GM23338 (cell line): Measurements from ENCODE around the gene HORMAD2. TPM values are rescaled to one million over a fixed set of nuclear protein-coding genes. Genes with fewer than 3 reads are reported as not detected.

Experiments used
- ATAC-seq: fragments of 200-7000 bp; cut with Tn5 transposase; 3 replicates; pipeline ENCODE4 v1.9.1; 2020
- DNase-seq: peaks from one replicate; pipeline ENCODE4 v3.0.0-alpha.2; 2015; ENCODE audit warnings: low spot score
- H2AFZ ChIP-seq: fragments of 200-600 bp; sonication (generic); 2 replicates; pipeline ENCODE4 v1.8.0; 2016; ENCODE audit warnings: antibody characterized with exemption, mild to moderate bottlenecking, moderate library complexity
- H3F3A ChIP-seq: fragments of 200-600 bp; sonication (generic); replicated peaks from 2 replicates; pipeline ENCODE4 v1.8.0; 2017; ENCODE audit warnings: antibody characterized with exemption, mixed run types, low read depth
- H3K27ac ChIP-seq: fragments of 200-600 bp; sonication (generic); 2 replicates; pipeline ENCODE4 v1.6.1; 2016; ENCODE audit warnings: low read depth
- H3K27me3 ChIP-seq: fragments of 200-600 bp; sonication (generic); 2 replicates; pipeline ENCODE4 v1.8.0; 2016; ENCODE audit warnings: mild to moderate bottlenecking, mixed run types, moderate library complexity; ENCODE audit not compliant: insufficient read depth
- H3K36me3 ChIP-seq: fragments of 200-600 bp; sonication (generic); 2 replicates; pipeline ENCODE4 v1.8.0; 2016; ENCODE audit warnings: mild to moderate bottlenecking; ENCODE audit not compliant: insufficient read depth
- H3K4me1 ChIP-seq: fragments of 200-600 bp; sonication (generic); 2 replicates; pipeline ENCODE4 v1.8.0; 2016; ENCODE audit warnings: mild to moderate bottlenecking, moderate library complexity; ENCODE audit not compliant: insufficient read depth
- H3K4me2 ChIP-seq: fragments of 200-600 bp; sonication (generic); 2 replicates; pipeline ENCODE4 v1.7.1; 2017; ENCODE audit warnings: mixed run types
- H3K4me3 ChIP-seq: fragments of 200-600 bp; sonication (generic); 2 replicates; pipeline ENCODE4 v1.6.1; 2016; ENCODE audit warnings: mixed run types
- H3K79me2 ChIP-seq: fragments of 200-600 bp; sonication (generic); replicated peaks from 2 replicates; pipeline ENCODE4 v1.8.0; 2017; ENCODE audit warnings: mild to moderate bottlenecking; ENCODE audit not compliant: insufficient read depth
- H3K9me2 ChIP-seq: fragments of 200-600 bp; sonication (generic); 2 replicates; pipeline ENCODE4 v1.8.0; 2017; ENCODE audit not compliant: insufficient read depth
- H4K20me1 ChIP-seq: fragments of 200-600 bp; sonication (generic); replicated peaks from 2 replicates; pipeline ENCODE4 v1.8.0; 2017; ENCODE audit warnings: mild to moderate bottlenecking; ENCODE audit not compliant: insufficient read depth
- H3K27ac Mint-ChIP-seq: 2 replicates; pipeline ENCODE4 v1.8.0; 2020; ENCODE audit warnings: inconsistent platforms, mild to moderate bottlenecking, moderate library complexity, mixed read lengths
- H3K27me3 Mint-ChIP-seq: 3 replicates; pipeline ENCODE4 v1.8.0; 2022; ENCODE audit warnings: low read depth, mild to moderate bottlenecking, moderate library complexity, mixed read lengths, inconsistent platforms; ENCODE audit not compliant: insufficient read depth, poor library complexity
- H3K36me3 Mint-ChIP-seq: 3 replicates; pipeline ENCODE4 v1.8.0; 2021; ENCODE audit warnings: low read depth, mild to moderate bottlenecking, inconsistent platforms, moderate library complexity, mixed read lengths
- H3K4me1 Mint-ChIP-seq: 3 replicates; pipeline ENCODE4 v1.8.0; 2020; ENCODE audit warnings: mild to moderate bottlenecking, inconsistent platforms, mixed read lengths
- H3K4me3 Mint-ChIP-seq: 3 replicates; pipeline ENCODE4 v1.8.0; 2021; ENCODE audit warnings: moderate library complexity, mild to moderate bottlenecking, inconsistent platforms, mixed read lengths
- H3K9me3 Mint-ChIP-seq: 3 replicates; pipeline ENCODE4 v1.8.0; 2020; ENCODE audit warnings: moderate library complexity, mild to moderate bottlenecking, inconsistent platforms, mixed read lengths
- CTCF ChIP-seq, 2 experiments: fragments of 200-600 bp in 1 of 2; sonication (generic) in 1 of 2; conservative IDR thresholded peaks; 2 replicates each; pipeline versions ENCODE4 v1.5.1 to v1.6.1; 2016 to 2017; ENCODE audit warnings: antibody characterized with exemption in 2 of 2, low read depth in 2 of 2, mild to moderate bottlenecking in 2 of 2, moderate library complexity in 1 of 2
- ETS1 ChIP-seq: IDR thresholded peaks from 2 replicates; pipeline ENCODE4 v1.6.1; 2016; ENCODE audit warnings: antibody characterized with exemption
- JUNB ChIP-seq: IDR thresholded peaks from one replicate; pipeline ENCODE4 v1.6.1; 2016; ENCODE audit warnings: antibody characterized with exemption; ENCODE audit not compliant: unreplicated experiment
- NANOG ChIP-seq: IDR thresholded peaks from 2 replicates; pipeline ENCODE4 v1.6.1; 2016; ENCODE audit warnings: antibody characterized with exemption, borderline replicate concordance
- POLR2AphosphoS5 ChIP-seq: IDR thresholded peaks from 2 replicates; pipeline ENCODE4 v1.6.1; 2016; ENCODE audit warnings: antibody characterized with exemption, low read depth
- REST ChIP-seq: IDR thresholded peaks from one replicate; pipeline ENCODE4 v1.6.1; 2018; ENCODE audit warnings: antibody characterized with exemption; ENCODE audit not compliant: unreplicated experiment
- ZNF114 ChIP-seq: fragments of 250-450 bp; sonication (Bioruptor Pico); IDR thresholded peaks from 2 replicates; pipeline ENCODE4 v1.5.0; 2020; ENCODE audit warnings: mild to moderate bottlenecking, moderate library complexity
- ZNF331 ChIP-seq: fragments of 250-450 bp; sonication (Bioruptor Pico); IDR thresholded peaks from 2 replicates; pipeline ENCODE4 v1.5.0; 2020; ENCODE audit warnings: low read depth, mild to moderate bottlenecking, moderate library complexity
- polyA plus RNA-seq: library from polyadenylated mRNA; unstranded; fragments of >200 nt; fragmentation: Nextera tagmentation; extraction: Ambion mirVana; gene quantifications from 2 replicates; pipeline ENCODE4 v1.2.1, GENCODE V29; 2016
- total RNA-seq: library from RNA; depleted of rRNA; stranded (reverse); fragments of >200 nt; shearing (Covaris generic); gene quantifications from 2 replicates; pipeline ENCODE4 v1.2.3, GENCODE V29; 2014

HORMAD2 gene
- total and polyA plus RNA-seq, 2 experiments from 2014 or later, result 0.40 TPM; not detected in 1

- TF ChIP-seq ETS1 (no peak), REST (no peak), JUNB (no peak), ZNF114 (CRISPR knock-in tag) (no peak), NANOG (no peak), POLR2AphosphoS5 (no peak), ZNF331 (CRISPR knock-in tag) (no peak)
Measured at GRCh38 chr22:30159561-30160353, 79.5 kb downstream of the HORMAD2 start (continued).

GRCh38 chr22:30161051-30161469, 80.8 kb downstream of the HORMAD2 start:
- DNase-seq (no peak), ATAC-seq (no peak)
- Histone ChIP-seq H3K36me3 (no peaks in the 10 kb centered on the region), H3K27ac (no peak overlapping the region), H3K4me1 (0 out of 2 replicates have a peak, but pooled peaks cover 7% of the 10 kb centered on the region), H3K9me2 (no peaks in the 10 kb centered on the region), H3K79me2 (no peaks in the 10 kb centered on the region), H3K4me3 (no peak overlapping the region), H3K27me3 (no peaks in the 10 kb centered on the region), H3K4me2 (no peak overlapping the region), H3F3A (no peaks in the 10 kb centered on the region), H4K20me1 (no peaks in the 10 kb centered on the region), H2AFZ (peak overlapping the region; percentile 16; the same call in 1 of the 2 replicates)
- H3K27ac Mint-ChIP-seq, result no peak overlapping the region
- no peak for TF ChIP-seq CTCF (conservative IDR thresholded peaks at IDR 0.05; ENCODE audit: low read depth in 2 of 2)
- no peaks in the 10 kb centered on the region for H3K36me3 Mint-ChIP-seq
- peaks cover 14% of the 10 kb centered on the region; the same call in 2 of the 3 replicates for H3K4me1 Mint-ChIP-seq
- no peak overlapping the region for H3K4me3 Mint-ChIP-seq
- H3K9me3 Mint-ChIP-seq, result no peaks in the 10 kb centered on the region
- no peaks in the 10 kb centered on the region for H3K27me3 Mint-ChIP-seq
